ENCODE data around the gene CENPP. TPM values are rescaled to one million over a fixed set of nuclear protein-coding genes. Genes with fewer than 3 reads are reported as not detected.

CENPP gene
- total RNA-seq, 1 experiment from 2014 or later: 15.6 TPM

GRCh38 chr9:92601451-92601850 lies 275.7 kb downstream of the CENPP start:
- CTCF ChIA-PET: no interaction called here
- Histone ChIP-seq H3K27ac (ENCODE audit: low read depth, low read length, poor library complexity, severe bottlenecking) (no peak overlapping the region), H3K36me3 (ENCODE audit: insufficient read depth, low read length, poor library complexity, severe bottlenecking) (no peaks in the 10 kb centered on the region), H3K9me3 (ENCODE audit: low read depth, low read length, poor library complexity, severe bottlenecking) (peaks cover 5% of the 10 kb centered on the region), H3K27me3 (replicated peaks; ENCODE audit: insufficient read depth, low read depth, low read length, poor library complexity) (no peaks in the 10 kb centered on the region), H3K4me1 (ENCODE audit: insufficient read depth, low read length, poor library complexity, severe bottlenecking) (no peaks in the 10 kb centered on the region), H3K4me3 (ENCODE audit: low read depth, low read length, poor library complexity, severe bottlenecking) (no peak overlapping the region)
- no TSS peak for BruUV-seq (replicated peaks)
- POLR2A ChIA-PET (ENCODE audit: low non-redundant PET): no interaction called here
- intact Hi-C loops (cut with micrococcal nuclease; ENCODE audit: unreplicated experiment): no loop called here
- TF ChIP-seq EZH2 (IDR thresholded peaks at IDR 0.05; ENCODE audit: borderline replicate concordance, low read depth, low read length, poor library complexity, severe bottlenecking) (no peak), CTCF (conservative IDR thresholded peaks at IDR 0.05; ENCODE audit: low read depth, low read length) (no peak)
- DNase-seq (ENCODE audit: low spot score): no peak

DNA sequence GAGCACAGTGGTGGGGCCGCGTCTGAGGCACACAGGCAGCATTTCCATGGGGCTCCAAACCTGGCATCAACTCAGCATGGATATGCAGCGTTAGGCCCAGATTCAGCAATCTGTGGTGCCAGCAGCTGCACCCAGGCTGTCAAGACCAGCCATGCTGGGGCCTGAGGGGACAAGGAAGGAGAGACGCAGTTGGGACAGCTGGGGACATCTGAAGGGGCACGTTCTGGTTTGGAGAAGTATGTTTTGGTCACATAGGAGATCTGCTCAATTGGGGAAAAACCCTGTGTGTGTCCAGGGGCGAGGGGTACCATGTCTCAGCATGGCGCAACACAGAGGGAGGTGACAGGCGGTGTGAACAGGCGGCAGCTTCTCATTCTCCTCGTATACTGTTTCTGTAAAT lies 276.7 kb downstream of the CENPP start:
- ChIA-PET CTCF (no interaction called here), POLR2A (ENCODE audit: low non-redundant PET) (no interaction called here)
- Histone ChIP-seq H3K27me3 (replicated peaks; ENCODE audit: insufficient read depth, low read depth, low read length, poor library complexity) (no peaks in the 10 kb centered on the region), H3K9me3 (ENCODE audit: low read depth, low read length, poor library complexity, severe bottlenecking) (peaks cover 5% of the 10 kb centered on the region), H3K4me3 (ENCODE audit: low read depth, low read length, poor library complexity, severe bottlenecking) (no peak overlapping the region), H3K4me1 (ENCODE audit: insufficient read depth, low read length, poor library complexity, severe bottlenecking) (no peaks in the 10 kb centered on the region), H3K36me3 (ENCODE audit: insufficient read depth, low read length, poor library complexity, severe bottlenecking) (no peaks in the 10 kb centered on the region), H3K27ac (ENCODE audit: low read depth, low read length, poor library complexity, severe bottlenecking) (no peak overlapping the region)
- TF ChIP-seq CTCF (conservative IDR thresholded peaks at IDR 0.05; ENCODE audit: low read depth, low read length) (no peak), EZH2 (IDR thresholded peaks at IDR 0.05; ENCODE audit: borderline replicate concordance, low read depth, low read length, poor library complexity, severe bottlenecking) (no peak)
- intact Hi-C loops (cut with micrococcal nuclease; ENCODE audit: unreplicated experiment): no loop called here
- no TSS peak for BruUV-seq (replicated peaks)
- DNase-seq (ENCODE audit: low spot score): no peak

DNA sequence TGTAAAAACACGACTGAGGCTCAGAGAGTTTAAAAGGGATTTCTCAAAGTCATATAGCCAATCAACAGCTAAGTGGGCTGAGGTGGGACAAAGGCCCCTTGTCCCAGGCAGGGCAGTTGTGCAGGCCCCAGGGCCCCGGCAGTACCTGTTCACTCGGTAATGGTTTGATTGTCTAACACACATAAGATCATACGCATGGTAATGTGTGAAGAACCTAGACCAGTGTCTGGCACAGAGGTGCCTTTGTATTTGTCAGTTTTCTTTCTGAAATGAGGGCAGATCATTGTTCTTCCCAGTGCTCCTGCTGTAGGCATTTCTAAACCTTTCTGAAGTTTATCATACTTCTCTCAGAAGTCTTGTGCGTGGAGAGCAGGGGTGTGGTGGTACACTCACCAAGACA lies 277.3 kb downstream of the CENPP start:
- peaks cover 5% of the 10 kb centered on the region for H3K9me3 ChIP-seq (ENCODE audit: low read depth, low read length, poor library complexity, severe bottlenecking)
- TF ChIP-seq EZH2 (IDR thresholded peaks at IDR 0.05; ENCODE audit: borderline replicate concordance, low read depth, low read length, poor library complexity, severe bottlenecking) (no peak), CTCF (conservative IDR thresholded peaks at IDR 0.05; ENCODE audit: low read depth, low read length) (no peak)
- no peak for DNase-seq (ENCODE audit: low spot score)
- intact Hi-C loops (cut with micrococcal nuclease; ENCODE audit: unreplicated experiment): no loop called here
- POLR2A ChIA-PET (ENCODE audit: low non-redundant PET): no interaction called here
- BruUV-seq (replicated peaks): no TSS peak
- CTCF ChIA-PET: no interaction called here
- H3K27ac ChIP-seq (ENCODE audit: low read depth, low read length, poor library complexity, severe bottlenecking): no peak overlapping the region
- H3K27me3 ChIP-seq (replicated peaks; ENCODE audit: insufficient read depth, low read depth, low read length, poor library complexity): no peaks in the 10 kb centered on the region
- H3K4me3 ChIP-seq (ENCODE audit: low read depth, low read length, poor library complexity, severe bottlenecking): no peak overlapping the region
- H3K36me3 ChIP-seq (ENCODE audit: insufficient read depth, low read length, poor library complexity, severe bottlenecking): no peaks in the 10 kb centered on the region
- no peaks in the 10 kb centered on the region for H3K4me1 ChIP-seq (ENCODE audit: insufficient read depth, low read length, poor library complexity, severe bottlenecking)

All from A673 (cell line).